IMR-90 (cell line): Measurements from ENCODE around the gene KLF11. TPM values are rescaled to one million over a fixed set of nuclear protein-coding genes. Genes with fewer than 3 reads are reported as not detected.

Source experiments
- ATAC-seq: fragments of 200-7000 bp; cut with Tn5 transposase; 2 replicates; pipeline ENCODE4 v1.9.1; 2020; ENCODE audit warnings: low read depth, mild to moderate bottlenecking, moderate library complexity
- BruUV-seq: library from RNA; stranded (reverse); fragments of 400-500 nt; replicated peaks from 2 replicates; lab custom pipeline; 2021; lab: Mats Ljungman, UMichigan
- CTCF ChIA-PET: fragments of 300-600 bp; formaldehyde crosslinking; extraction: SDS; loops from one replicate; lab custom pipeline; 2021; ENCODE audit warnings: antibody characterized with exemption; lab: Yijun Ruan, JAX
- POLR2A ChIA-PET: fragments of 300-600 bp; sonication (Branson Sonifier 250); formaldehyde crosslinking; loops from one replicate; lab custom pipeline; 2022; ENCODE audit warnings: antibody characterized with exemption; ENCODE audit not compliant: unreplicated experiment; lab: Charles Lee
- DNase-seq: peaks from one replicate; pipeline ENCODE4 v3.0.0; 2013
- H2AFZ ChIP-seq: replicated peaks from 2 replicates; pipeline ENCODE3; 2013; ENCODE audit warnings: low read length, mild to moderate bottlenecking; ENCODE audit not compliant: poor library complexity
- H2AK5ac ChIP-seq: 2 replicates; pipeline ENCODE4 v1.6.1; 2013; ENCODE audit warnings: low read depth, low read length, inconsistent platforms
- H2AK9ac ChIP-seq: replicated peaks from 2 replicates; pipeline ENCODE3; 2013; ENCODE audit warnings: mild to moderate bottlenecking, low read depth, low read length, moderate library complexity; ENCODE audit not compliant: poor library complexity
- H2BK120ac ChIP-seq: 2 replicates; pipeline ENCODE4 v1.6.1; 2013; ENCODE audit warnings: low read depth, low read length, inconsistent platforms
- H2BK15ac ChIP-seq: 3 replicates; pipeline ENCODE4 v1.6.1; 2013; ENCODE audit warnings: low read depth, low read length, inconsistent platforms
- H2BK20ac ChIP-seq: 2 replicates; pipeline ENCODE4 v1.6.1; 2013; ENCODE audit warnings: low read depth, mild to moderate bottlenecking, inconsistent platforms, low read length, moderate library complexity
- H2BK5ac ChIP-seq: 2 replicates; pipeline ENCODE4 v1.6.1; 2013; ENCODE audit warnings: mild to moderate bottlenecking, low read depth, low read length, inconsistent platforms; ENCODE audit not compliant: poor library complexity, severe bottlenecking
- H3K14ac ChIP-seq: replicated peaks from 2 replicates; pipeline ENCODE4 v1.6.1; 2013; ENCODE audit warnings: low read depth, low read length, inconsistent platforms
- H3K18ac ChIP-seq: 2 replicates; pipeline ENCODE4 v1.6.1; 2013; ENCODE audit warnings: low read depth, low read length, control low read depth
- H3K23ac ChIP-seq: 2 replicates; pipeline ENCODE4 v1.6.1; 2013; ENCODE audit warnings: low read depth, low read length, inconsistent platforms
- H3K27ac ChIP-seq: 2 replicates; pipeline ENCODE4 v1.5.1; 2013; ENCODE audit warnings: mild to moderate bottlenecking, control low read depth, low read length; ENCODE audit not compliant: insufficient read depth
- H3K27me3 ChIP-seq: 2 replicates; pipeline ENCODE4 v1.6.1; 2013; ENCODE audit warnings: low read length; ENCODE audit not compliant: control insufficient read depth, insufficient read depth
- H3K36me3 ChIP-seq: 2 replicates; pipeline ENCODE4 v1.6.1; 2013; ENCODE audit warnings: low read length, mixed read lengths; ENCODE audit not compliant: control insufficient read depth, insufficient read depth
- H3K4ac ChIP-seq: 2 replicates; pipeline ENCODE4 v1.6.1; 2013; ENCODE audit warnings: low read depth, low read length, inconsistent platforms
- H3K4me1 ChIP-seq: 2 replicates; pipeline ENCODE4 v1.6.1; 2013; ENCODE audit warnings: low read length, mixed read lengths; ENCODE audit not compliant: control insufficient read depth, insufficient read depth
- H3K4me2 ChIP-seq: 2 replicates; pipeline ENCODE4 v1.6.1; 2013; ENCODE audit warnings: low read depth, mild to moderate bottlenecking, control low read depth, low read length, moderate library complexity
- H3K4me3 ChIP-seq: 2 replicates; pipeline ENCODE4 v1.5.1; 2013; ENCODE audit warnings: low read depth, mild to moderate bottlenecking, control low read depth, low read length, moderate library complexity; ENCODE audit not compliant: insufficient read depth
- H3K56ac ChIP-seq: 2 replicates; pipeline ENCODE4 v1.6.1; 2013; ENCODE audit warnings: low read length, inconsistent platforms; ENCODE audit not compliant: insufficient read depth; ENCODE audit errors: extremely low read depth
- H3K79me1 ChIP-seq, 2 experiments: 2 replicates each; pipeline ENCODE4 v1.6.1; 2013; ENCODE audit warnings: low read length in 2 of 2, inconsistent platforms in 1 of 2, low read depth in 1 of 2
- H3K9ac ChIP-seq: 2 replicates; pipeline ENCODE4 v1.6.1; 2013; ENCODE audit warnings: low read depth, low read length, control low read depth
- H3K9me1 ChIP-seq: 2 replicates; pipeline ENCODE4 v1.6.1; 2013; ENCODE audit warnings: low read length, inconsistent platforms; ENCODE audit not compliant: insufficient read depth
- H3K9me3 ChIP-seq: 2 replicates; pipeline ENCODE4 v1.6.1; 2013; ENCODE audit warnings: low read length; ENCODE audit not compliant: control insufficient read depth, insufficient read depth
- H4K20me1 ChIP-seq: 2 replicates; pipeline ENCODE4 v1.6.1; 2013; ENCODE audit warnings: low read length, inconsistent platforms; ENCODE audit not compliant: insufficient read depth
- H4K5ac ChIP-seq: 2 replicates; pipeline ENCODE4 v1.6.1; 2013; ENCODE audit warnings: mild to moderate bottlenecking, low read depth, low read length, control low read depth
- H4K8ac ChIP-seq, 2 experiments: 2 replicates each; pipeline ENCODE4 v1.6.1; 2013; ENCODE audit warnings: low read depth in 2 of 2, low read length in 2 of 2, control low read depth in 1 of 2, inconsistent platforms in 1 of 2
- H4K91ac ChIP-seq: 2 replicates; pipeline ENCODE4 v1.6.1; 2013; ENCODE audit warnings: low read depth, low read length, inconsistent platforms; ENCODE audit not compliant: insufficient read depth
- BHLHE40 ChIP-seq: fragments of 150-350 bp; IDR thresholded peaks from 2 replicates; pipeline ENCODE4 v1.6.1; 2016; ENCODE audit warnings: mild to moderate bottlenecking, low read depth, low read length
- FOS ChIP-seq: fragments of 150-350 bp; IDR thresholded peaks from 2 replicates; pipeline ENCODE4 v1.6.1; 2016; ENCODE audit warnings: low read depth, low read length
- MXI1 ChIP-seq: IDR thresholded peaks from 2 replicates; pipeline ENCODE4 v1.6.1; 2012; ENCODE audit warnings: low read depth, mild to moderate bottlenecking, low read length, moderate library complexity, borderline replicate concordance
- NFE2L2 ChIP-seq: fragments of 150-350 bp; IDR thresholded peaks from 2 replicates; pipeline ENCODE4 v1.6.1; 2016; ENCODE audit warnings: low read depth, mild to moderate bottlenecking, low read length
- POLR2A ChIP-seq: IDR thresholded peaks from 2 replicates; pipeline ENCODE4 v1.6.1; 2012; ENCODE audit warnings: mild to moderate bottlenecking, low read depth, low read length
- RAD21 ChIP-seq: IDR thresholded peaks from 2 replicates; pipeline ENCODE4 v1.6.1; 2012; ENCODE audit warnings: low read length, improper control_type of control experiment
- RFX5 ChIP-seq: IDR thresholded peaks from 2 replicates; pipeline ENCODE4 v1.8.0; 2012; ENCODE audit warnings: low read depth, mild to moderate bottlenecking, low read length, moderate library complexity
- SMC3 ChIP-seq: fragments of 150-350 bp; IDR thresholded peaks from 2 replicates; pipeline ENCODE4 v1.6.1; 2016; ENCODE audit warnings: low read depth, mild to moderate bottlenecking, antibody characterized with exemption, low read length, moderate library complexity
- WGBS, 2 experiments: methylation state at CpG; one replicate each; pipeline versions ENCODE4 v1.1.5 to v1.1.7; 2013; ENCODE audit warnings: missing lambda C conversion rate in 2 of 2; ENCODE audit not compliant: insufficient read length in 1 of 2; ENCODE audit errors: extremely low coverage in 2 of 2; 5-methylcytosine and 5-hydroxymethylcytosine counted together
- dilution Hi-C: fragments of 300-500 bp; cut with HindIII; formaldehyde crosslinking; loops from one replicate; pipeline ENCODE4 v1.14.3; 2018; ENCODE audit warnings: low sequenced_read_pairs; ENCODE audit not compliant: unreplicated experiment
- in situ Hi-C: fragments of 300-500 bp; cut with MboI; formaldehyde crosslinking; loops from 3 replicates; pipeline ENCODE4 v1.14.3; 2019; ENCODE audit warnings: low sequenced_read_pairs, inconsistent platforms, mixed read lengths
- intact Hi-C: fragments of 100-400 bp; cut with micrococcal nuclease; formaldehyde crosslinking; loops from 2 replicates; pipeline ENCODE4 v1.10.0; 2022
- polyA plus RNA-seq, 3 experiments: library from polyadenylated mRNA; depleted of rRNA; stranded (reverse); fragments of >200 nt; gene quantifications; 2 replicates each; pipeline ENCODE4 v1.2.3, GENCODE V29; 2012; ENCODE audit warnings: low replicate concordance in 1 of 3
- total RNA-seq: library from RNA; depleted of rRNA; stranded (reverse); fragments of >200 nt; gene quantifications from 2 replicates; pipeline ENCODE4 v1.2.3, GENCODE V29; 2012
- TF ChIP-seq, protein P1 (sequence below): fragments of 150-350 bp; IDR thresholded peaks from 2 replicates; pipeline ENCODE4 v1.6.1; 2016; ENCODE audit warnings: low read depth, mild to moderate bottlenecking, low read length, moderate library complexity, borderline replicate concordance
- TF ChIP-seq, protein P2 (sequence below): conservative IDR thresholded peaks from 2 replicates; pipeline ENCODE4 v1.5.1; 2012; ENCODE audit warnings: mild to moderate bottlenecking, low read depth, low read length, improper control_type of control experiment

Gene KLF11
- total and polyA plus RNA-seq, 2 of the 4 experiments (the other 2 are of a cell fraction), result 2.0 to 2.4 TPM

DNA sequence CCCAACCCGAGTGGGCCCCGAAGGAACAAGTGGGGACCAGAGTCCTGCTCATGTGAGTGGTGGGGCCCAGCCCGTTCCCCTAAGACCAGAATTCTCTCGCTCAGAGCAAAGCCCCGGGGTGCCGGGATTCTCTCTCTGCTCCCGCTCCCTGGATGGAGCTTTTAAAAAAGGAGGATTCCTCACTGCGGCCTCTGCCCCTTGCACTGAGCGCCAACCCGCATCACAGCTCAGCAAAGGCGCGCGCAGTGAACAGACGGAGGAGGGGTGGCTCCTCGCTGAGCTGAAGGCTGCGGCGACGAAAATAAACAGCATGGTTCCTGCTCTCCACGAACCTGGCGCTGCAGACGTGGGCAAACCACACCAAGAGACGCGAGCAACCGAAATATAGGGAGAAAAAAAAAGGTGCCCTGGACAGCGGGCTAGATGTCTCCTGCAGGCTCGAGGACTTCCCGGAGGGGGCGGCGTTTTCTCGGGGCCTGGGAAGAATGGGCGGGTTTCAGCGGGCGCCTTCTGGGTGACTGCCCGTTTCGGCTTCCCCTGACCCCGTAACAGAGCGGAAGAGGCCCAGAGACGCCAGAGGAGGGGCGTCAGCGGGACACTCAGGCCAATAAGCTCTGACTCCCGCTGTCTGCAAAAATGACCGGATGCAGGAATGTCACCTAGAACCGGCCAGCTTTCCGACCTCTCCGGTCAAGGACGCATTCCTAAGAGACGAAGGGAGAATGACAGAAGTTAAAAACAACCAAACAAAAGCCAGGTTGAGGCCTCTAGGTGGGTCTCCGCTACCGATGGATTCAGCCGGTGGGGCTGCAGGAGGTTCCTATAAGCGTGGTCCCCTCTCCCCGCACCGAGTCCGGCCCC lies 819 bp upstream of the KLF11 start:
- H3K4me3 ChIP-seq, result peak overlapping the region; percentile 28
- peak overlapping the region; percentile 94 for H2AFZ ChIP-seq
- peak overlapping the region; percentile 49; the same call in 1 of the 2 replicates for H2BK120ac ChIP-seq
- H4K91ac ChIP-seq, result peak overlapping the region; percentile 68
- H3K79me1 ChIP-seq, result peaks cover 0 to 6% of the 10 kb centered on the region in 2 experiments; a peak in 1 of 4 replicates
- ATAC-seq, result peak; percentile 3
- peaks cover 2% of the 10 kb centered on the region; the same call in 1 of the 2 replicates for H3K4me1 ChIP-seq
- in situ Hi-C loops (loop anchor here (10.0 kb wide), 1 partner anchor 478 kb away; no protein-coding TSS in a partner anchor), intact Hi-C loops (loop anchor here (2.0 to 10.0 kb wide), 3 partner anchors 58 to 155 kb away; no protein-coding TSS in a partner anchor), dilution Hi-C loops (no loop called here)
- peak overlapping the region; percentile 78 for H3K4ac ChIP-seq
- peaks cover under 1% of the 10 kb centered on the region; the same call in 1 of the 2 replicates for H3K36me3 ChIP-seq
- H2BK15ac ChIP-seq, result peak overlapping the region; percentile 77; the same call in 1 of the 3 replicates
- H3K27me3 ChIP-seq, result no peaks in the 10 kb centered on the region
- no peak overlapping the region for H4K5ac ChIP-seq
- H3K56ac ChIP-seq, result peak overlapping the region; percentile 38; the same call in 1 of the 2 replicates
- H3K18ac ChIP-seq, result no peak overlapping the region; the same call in 1 of the 2 replicates
- no TSS peak for BruUV-seq
- TF ChIP-seq RAD21 (no peak), RFX5 (no peak), MXI1 (0 out of 2 replicates have a peak, but pooled peaks have one; percentile 0), NFE2L2 (no peak), SMC3 (no peak; the same call in 1 of the 2 replicates), POLR2A (no peak), BHLHE40 (no peak), FOS (no peak)
- TF ChIP-seq, protein P1, sequence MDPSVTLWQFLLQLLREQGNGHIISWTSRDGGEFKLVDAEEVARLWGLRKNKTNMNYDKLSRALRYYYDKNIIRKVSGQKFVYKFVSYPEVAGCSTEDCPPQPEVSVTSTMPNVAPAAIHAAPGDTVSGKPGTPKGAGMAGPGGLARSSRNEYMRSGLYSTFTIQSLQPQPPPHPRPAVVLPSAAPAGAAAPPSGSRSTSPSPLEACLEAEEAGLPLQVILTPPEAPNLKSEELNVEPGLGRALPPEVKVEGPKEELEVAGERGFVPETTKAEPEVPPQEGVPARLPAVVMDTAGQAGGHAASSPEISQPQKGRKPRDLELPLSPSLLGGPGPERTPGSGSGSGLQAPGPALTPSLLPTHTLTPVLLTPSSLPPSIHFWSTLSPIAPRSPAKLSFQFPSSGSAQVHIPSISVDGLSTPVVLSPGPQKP, result no peak
- TF ChIP-seq, protein P2, sequence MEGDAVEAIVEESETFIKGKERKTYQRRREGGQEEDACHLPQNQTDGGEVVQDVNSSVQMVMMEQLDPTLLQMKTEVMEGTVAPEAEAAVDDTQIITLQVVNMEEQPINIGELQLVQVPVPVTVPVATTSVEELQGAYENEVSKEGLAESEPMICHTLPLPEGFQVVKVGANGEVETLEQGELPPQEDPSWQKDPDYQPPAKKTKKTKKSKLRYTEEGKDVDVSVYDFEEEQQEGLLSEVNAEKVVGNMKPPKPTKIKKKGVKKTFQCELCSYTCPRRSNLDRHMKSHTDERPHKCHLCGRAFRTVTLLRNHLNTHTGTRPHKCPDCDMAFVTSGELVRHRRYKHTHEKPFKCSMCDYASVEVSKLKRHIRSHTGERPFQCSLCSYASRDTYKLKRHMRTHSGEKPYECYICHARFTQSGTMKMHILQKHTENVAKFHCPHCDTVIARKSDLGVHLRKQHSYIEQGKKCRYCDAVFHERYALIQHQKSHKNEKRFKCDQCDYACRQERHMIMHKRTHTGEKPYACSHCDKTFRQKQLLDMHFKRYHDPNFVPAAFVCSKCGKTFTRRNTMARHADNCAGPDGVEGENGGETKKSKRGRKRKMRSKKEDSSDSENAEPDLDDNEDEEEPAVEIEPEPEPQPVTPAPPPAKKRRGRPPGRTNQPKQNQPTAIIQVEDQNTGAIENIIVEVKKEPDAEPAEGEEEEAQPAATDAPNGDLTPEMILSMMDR, result 0 out of 2 replicates have a peak, but pooled peaks have one; percentile 13
- H4K8ac ChIP-seq, result peak overlapping the region; percentile 38 to 85; a peak in 2 of 4 replicates
- H2BK20ac ChIP-seq, result peak overlapping the region; percentile 48; the same call in 1 of the 2 replicates
- H3K9ac ChIP-seq, result peak overlapping the region; percentile 25; the same call in 1 of the 2 replicates
- 21% methylated on average over 32 of the region's 54 CpGs; no CpG with 5 or more reads in 1 of the 2 experiments for WGBS, 2 experiments
- no peak overlapping the region; the same call in 1 of the 2 replicates for H2AK5ac ChIP-seq
- H3K14ac ChIP-seq, result peak overlapping the region; percentile 24
- H3K4me2 ChIP-seq, result peak overlapping the region; percentile 75
- H2BK5ac ChIP-seq, result peak overlapping the region; percentile 10
- CTCF ChIA-PET, result interaction anchor here (0.5 to 1.2 kb wide), 2 partner anchors 58 to 85 kb away, joined by 3 to 5 read pairs; no protein-coding TSS in a partner anchor
- POLR2A ChIA-PET, result no interaction called here
- H3K23ac ChIP-seq, result peak overlapping the region; percentile 6; the same call in 1 of the 2 replicates
- H4K20me1 ChIP-seq, result peaks cover 4% of the 10 kb centered on the region; the same call in 1 of the 2 replicates
- peaks cover 5% of the 10 kb centered on the region; the same call in 1 of the 2 replicates for H3K9me1 ChIP-seq
- DNase-seq, result peak; percentile 47
- peak overlapping the region; percentile 51 for H3K27ac ChIP-seq
- peak overlapping the region; percentile 22 for H2AK9ac ChIP-seq
- H3K9me3 ChIP-seq, result no peaks in the 10 kb centered on the region
